Stomach smooth muscle (tissue), 2 donors: ENCODE results near the gene CETN3.
"Not testable (repeated sequence)": the region's sequence is repeated elsewhere in the genome, so short reads cannot be mapped to it uniquely, and the experiment has no call there.

Experiments
- H3K27ac ChIP-seq: one replicate; pipeline ENCODE4 v1.7.0; 2013; ENCODE audit warnings: mild to moderate bottlenecking, low read length, inconsistent platforms
- H3K27me3 ChIP-seq, 2 donors: one replicate each; pipeline ENCODE4 v1.7.0; 2013; ENCODE audit warnings: low read length in 2 of 2; ENCODE audit not compliant: insufficient read depth in 2 of 2, control insufficient read depth in 1 of 2
- H3K36me3 ChIP-seq, 2 donors: one replicate each; pipeline ENCODE4 v1.7.0; 2013; ENCODE audit warnings: low read length in 2 of 2; ENCODE audit not compliant: control insufficient read depth in 2 of 2, insufficient read depth in 2 of 2
- H3K4me1 ChIP-seq: one replicate; pipeline ENCODE4 v1.7.0; 2013; ENCODE audit warnings: low read length; ENCODE audit not compliant: control insufficient read depth, insufficient read depth
- H3K4me3 ChIP-seq, 2 donors: one replicate each; pipeline ENCODE4 v1.7.0; 2013; ENCODE audit warnings: low read length in 2 of 2
- H3K9ac ChIP-seq, 2 donors: one replicate each; pipeline ENCODE4 v1.7.0; 2013; ENCODE audit warnings: low read length in 2 of 2, mild to moderate bottlenecking in 1 of 2
- H3K9me3 ChIP-seq, 2 donors: one replicate each; pipeline ENCODE4 v1.7.0; 2013; ENCODE audit warnings: low read length in 2 of 2; ENCODE audit not compliant: control insufficient read depth in 2 of 2
- donor health status: healthy.
- donor health status: Pancreatic carcinoma.

The CETN3 gene

GRCh38 chr5:90384389-90384788 is 25.2 kb downstream of the CETN3 start:
- no peak overlapping the region for H3K27ac ChIP-seq
- H3K4me3 ChIP-seq = no peak overlapping the region
- H3K9me3 ChIP-seq = no peaks in the 10 kb centered on the region
- no peaks in the 10 kb centered on the region for H3K27me3 ChIP-seq
- no peaks in the 10 kb centered on the region for H3K4me1 ChIP-seq
- H3K9ac ChIP-seq = no peak overlapping the region
- no peaks in the 10 kb centered on the region for H3K36me3 ChIP-seq

GRCh38 chr5:90383903-90384302 is 25.7 kb downstream of the CETN3 start:
- no peak overlapping the region for H3K4me3 ChIP-seq
- no peaks in the 10 kb centered on the region for H3K4me1 ChIP-seq
- H3K36me3 ChIP-seq = no peaks in the 10 kb centered on the region
- no peaks in the 10 kb centered on the region for H3K27me3 ChIP-seq
- H3K27ac ChIP-seq = no peak overlapping the region
- no peaks in the 10 kb centered on the region for H3K9me3 ChIP-seq
- H3K9ac ChIP-seq = no peak overlapping the region

- Histone ChIP-seq H3K27ac (no peak overlapping the region), H3K9me3 (no peaks in the 10 kb centered on the region), H3K27me3 (no peaks in the 10 kb centered on the region), H3K4me1 (no peaks in the 10 kb centered on the region), H3K9ac (no peak overlapping the region), H3K36me3 (no peaks in the 10 kb centered on the region), H3K4me3 (no peak overlapping the region)
These were observed 28.2 kb downstream of the CETN3 start for GRCh38 chr5:90381213-90381929.

GRCh38 chr5:90379652-90380051 is 29.9 kb downstream of the CETN3 start:
- H3K27me3 ChIP-seq = no peaks in the 10 kb centered on the region
- no peak overlapping the region for H3K4me3 ChIP-seq
- no peaks in the 10 kb centered on the region for H3K9me3 ChIP-seq
- no peaks in the 10 kb centered on the region for H3K36me3 ChIP-seq
- no peaks in the 10 kb centered on the region for H3K4me1 ChIP-seq
- H3K27ac ChIP-seq = no peak overlapping the region
- H3K9ac ChIP-seq = no peak overlapping the region

- Histone ChIP-seq H3K27me3 (no peaks in the 10 kb centered on the region), H3K4me3 (no peak overlapping the region), H3K4me1 (no peaks in the 10 kb centered on the region), H3K36me3 (no peaks in the 10 kb centered on the region), H3K27ac (no peak overlapping the region), H3K9ac (no peak overlapping the region), H3K9me3 (no peaks in the 10 kb centered on the region)
These were observed 30.8 kb downstream of the CETN3 start for GRCh38 chr5:90378752-90379151.

GRCh38 chr5:90371269-90371668 is 38.3 kb downstream of the CETN3 start:
- H3K4me1 ChIP-seq, H3K9ac ChIP-seq, H3K27me3 ChIP-seq, H3K9me3 ChIP-seq, H3K4me3 ChIP-seq, H3K27ac ChIP-seq, H3K36me3 ChIP-seq: not testable (repeated sequence)

GRCh38 chr5:90368454-90369246 is 40.9 kb downstream of the CETN3 start:
- Histone ChIP-seq H3K27ac (no peak overlapping the region), H3K9me3 (no peaks in the 10 kb centered on the region), H3K4me3 (no peak overlapping the region), H3K4me1 (no peaks in the 10 kb centered on the region), H3K9ac (no peak overlapping the region), H3K36me3 (no peaks in the 10 kb centered on the region), H3K27me3 (no peaks in the 10 kb centered on the region)

GRCh38 chr5:90367879-90368278 is 41.7 kb downstream of the CETN3 start:
- Histone ChIP-seq H3K36me3 (no peaks in the 10 kb centered on the region), H3K4me1 (no peaks in the 10 kb centered on the region), H3K27me3 (no peaks in the 10 kb centered on the region), H3K4me3 (no peak overlapping the region), H3K9ac (no peak overlapping the region), H3K9me3 (no peaks in the 10 kb centered on the region), H3K27ac (no peak overlapping the region)

GRCh38 chr5:90366948-90367347 is 42.6 kb downstream of the CETN3 start:
- Histone ChIP-seq H3K9ac (no peak overlapping the region), H3K4me3 (no peak overlapping the region), H3K27ac (no peak overlapping the region), H3K27me3 (no peaks in the 10 kb centered on the region), H3K9me3 (no peaks in the 10 kb centered on the region), H3K36me3 (no peaks in the 10 kb centered on the region), H3K4me1 (no peaks in the 10 kb centered on the region)

GRCh38 chr5:90365328-90365727 is 44.2 kb downstream of the CETN3 start:
- no peak overlapping the region for H3K9ac ChIP-seq
- no peak overlapping the region for H3K4me3 ChIP-seq
- no peaks in the 10 kb centered on the region for H3K9me3 ChIP-seq
- no peaks in the 10 kb centered on the region for H3K4me1 ChIP-seq
- H3K27me3 ChIP-seq = no peaks in the 10 kb centered on the region
- no peak overlapping the region for H3K27ac ChIP-seq
- H3K36me3 ChIP-seq = no peaks in the 10 kb centered on the region
